HEK293 (cell line): ENCODE measurements around the gene CAPN5.

Experiments
- ELK4 ChIP-seq: IDR thresholded peaks from 2 replicates; pipeline ENCODE4 v1.6.1; 2011; ENCODE audit warnings: mild to moderate bottlenecking, low read depth, low read length, borderline replicate concordance
- GFI1B ChIP-seq: fragments of 450-650 bp; formaldehyde crosslinking; IDR thresholded peaks from 2 replicates; pipeline ENCODE4 v1.5.1; 2016; ENCODE audit warnings: missing biosample characterization, missing genetic modification characterization
- GLI2 ChIP-seq: fragments of 450-650 bp; formaldehyde crosslinking; IDR thresholded peaks from 2 replicates; pipeline ENCODE4; 2017; ENCODE audit warnings: missing biosample characterization, missing genetic modification characterization, low read depth, borderline replicate concordance
- HOXD13 ChIP-seq: sonication (generic); formaldehyde crosslinking; IDR thresholded peaks from 2 replicates; pipeline ENCODE4 v1.8.0; 2022; ENCODE audit warnings: missing genetic modification reagents, borderline replicate concordance
- MEIS1 ChIP-seq: sonication (generic); formaldehyde crosslinking; IDR thresholded peaks from 2 replicates; pipeline ENCODE4 v1.8.1; 2022; ENCODE audit warnings: missing genetic modification reagents, mild to moderate bottlenecking, borderline replicate concordance
- PRDM4 ChIP-seq: fragments of 450-650 bp; formaldehyde crosslinking; IDR thresholded peaks from 2 replicates; pipeline ENCODE4 v1.5.1; 2017; ENCODE audit warnings: missing biosample characterization, missing genetic modification characterization
- REST ChIP-seq: fragments of 450-650 bp; formaldehyde crosslinking; IDR thresholded peaks from 2 replicates; pipeline ENCODE4 v1.5.1; 2016; ENCODE audit warnings: missing biosample characterization, missing genetic modification characterization
- SALL2 ChIP-seq: fragments of 450-650 bp; formaldehyde crosslinking; IDR thresholded peaks from 2 replicates; pipeline ENCODE4 v1.5.0; 2017; ENCODE audit warnings: missing biosample characterization, mild to moderate bottlenecking, missing genetic modification characterization, borderline replicate concordance
- YY2 ChIP-seq: fragments of 450-650 bp; formaldehyde crosslinking; IDR thresholded peaks from 2 replicates; pipeline ENCODE4 v1.5.1; 2016; ENCODE audit warnings: missing biosample characterization, missing genetic modification characterization
- ZBTB11 ChIP-seq: fragments of 450-650 bp; formaldehyde crosslinking; conservative IDR thresholded peaks from 2 replicates; pipeline ENCODE4 v1.5.1; 2016; ENCODE audit warnings: low read depth, missing biosample characterization, missing genetic modification characterization
- ZBTB7A ChIP-seq: fragments of 450-650 bp; formaldehyde crosslinking; IDR thresholded peaks from 2 replicates; pipeline ENCODE4 v1.5.1; 2016; ENCODE audit warnings: low read depth, missing biosample characterization, missing genetic modification characterization
- ZEB2 ChIP-seq: fragments of 450-650 bp; formaldehyde crosslinking; IDR thresholded peaks from 2 replicates; pipeline ENCODE4 v1.5.1; 2016; ENCODE audit warnings: missing biosample characterization, missing genetic modification characterization
- ZFHX2 ChIP-seq: fragments of 450-650 bp; formaldehyde crosslinking; conservative IDR thresholded peaks from 2 replicates; pipeline ENCODE4 v1.5.1; 2016; ENCODE audit warnings: missing biosample characterization, missing genetic modification characterization
- ZFP37 ChIP-seq: fragments of 450-650 bp; formaldehyde crosslinking; IDR thresholded peaks from 2 replicates; pipeline ENCODE4 v1.5.1; 2016; ENCODE audit warnings: missing biosample characterization, missing genetic modification characterization
- ZFP41 ChIP-seq: fragments of 450-650 bp; formaldehyde crosslinking; IDR thresholded peaks from 2 replicates; pipeline ENCODE4 v1.5.1; 2016; ENCODE audit warnings: missing biosample characterization, missing genetic modification characterization, borderline replicate concordance
- ZIC2 ChIP-seq: fragments of 450-650 bp; formaldehyde crosslinking; IDR thresholded peaks from 2 replicates; pipeline ENCODE4 v1.5.1; 2016; ENCODE audit warnings: missing biosample characterization, missing genetic modification characterization
- ZNF10 ChIP-seq: fragments of 450-650 bp; formaldehyde crosslinking; IDR thresholded peaks from 2 replicates; pipeline ENCODE4 v1.5.1; 2017; ENCODE audit warnings: missing biosample characterization, missing genetic modification characterization
- ZNF138 ChIP-seq: fragments of 450-650 bp; formaldehyde crosslinking; IDR thresholded peaks from 2 replicates; pipeline ENCODE4 v1.5.1; 2016; ENCODE audit warnings: missing biosample characterization, missing genetic modification characterization, borderline replicate concordance
- ZNF18 ChIP-seq: fragments of 450-650 bp; formaldehyde crosslinking; IDR thresholded peaks from 2 replicates; pipeline ENCODE4 v1.5.1; 2016; ENCODE audit warnings: missing biosample characterization, missing genetic modification characterization
- ZNF341 ChIP-seq: fragments of 450-650 bp; formaldehyde crosslinking; IDR thresholded peaks from 2 replicates; pipeline ENCODE4; 2016; ENCODE audit warnings: low read depth, missing biosample characterization, missing genetic modification characterization
- ZNF580 ChIP-seq: fragments of 450-650 bp; formaldehyde crosslinking; IDR thresholded peaks from 2 replicates; pipeline ENCODE4 v1.5.1; 2016; ENCODE audit warnings: missing biosample characterization, missing genetic modification characterization
- ZNF623 ChIP-seq: fragments of 450-650 bp; formaldehyde crosslinking; IDR thresholded peaks from 2 replicates; pipeline ENCODE4 v1.5.1; 2016; ENCODE audit warnings: missing biosample characterization, missing genetic modification characterization
- ZNF654 ChIP-seq: fragments of 450-650 bp; formaldehyde crosslinking; IDR thresholded peaks from 2 replicates; pipeline ENCODE4 v1.5.1; 2016; ENCODE audit warnings: low read depth, missing biosample characterization, missing genetic modification characterization
- ZNF843 ChIP-seq: fragments of 450-650 bp; formaldehyde crosslinking; IDR thresholded peaks from 2 replicates; pipeline ENCODE4 v1.5.1; 2016; ENCODE audit warnings: missing biosample characterization, missing genetic modification characterization
- ZSCAN5A ChIP-seq: fragments of 450-650 bp; formaldehyde crosslinking; IDR thresholded peaks from 2 replicates; pipeline ENCODE4 v1.5.1; 2016; ENCODE audit warnings: missing biosample characterization, missing genetic modification characterization

The CAPN5 gene

GRCh38 chr11:77047007-77047927 lies 19.5 kb upstream of the CAPN5 start (continued):
- no peak for TF ChIP-seq MEIS1 (CRISPR knock-in tag)
- TF ChIP-seq ZFHX2 (tag by site-specific recombination), result no peak
- TF ChIP-seq ELK4, result peak; percentile 99
- TF ChIP-seq ZFP37, result no peak
- TF ChIP-seq ZIC2 (tag by site-specific recombination), result no peak
- no peak for TF ChIP-seq PRDM4 (tag by site-specific recombination)
- no peak for TF ChIP-seq REST (tag by site-specific recombination)
- TF ChIP-seq ZNF10 (tag by site-specific recombination), result no peak
- TF ChIP-seq ZBTB11 (tag by site-specific recombination), result peak; percentile 23; the same call in 1 of the 2 replicates
- no peak for TF ChIP-seq ZBTB7A (tag by site-specific recombination)
- TF ChIP-seq ZNF580, result no peak
- TF ChIP-seq ZNF341, result peak; percentile 67
- TF ChIP-seq ZNF138 (tag by site-specific recombination), result no peak
- no peak for TF ChIP-seq SALL2 (tag by site-specific recombination)
- TF ChIP-seq GLI2 (tag by site-specific recombination), result no peak
- no peak for TF ChIP-seq ZNF18
- TF ChIP-seq ZEB2 (tag by site-specific recombination), result no peak
- TF ChIP-seq ZSCAN5A (tag by site-specific recombination), result no peak
- no peak for TF ChIP-seq GFI1B (tag by site-specific recombination)
- no peak for TF ChIP-seq ZFP41
- TF ChIP-seq ZNF843, result no peak
- no peak for TF ChIP-seq YY2 (tag by site-specific recombination)
- TF ChIP-seq HOXD13, result no peak
- peak; percentile 50 for TF ChIP-seq ZNF654
- TF ChIP-seq ZNF623, result no peak
